ENCODE results near the gene LMAN2L.

The LMAN2L gene

GRCh38 chr2:96715658-96716057 lies 24.2 kb downstream of the LMAN2L start:
- Histone ChIP-seq H3K79me2 (ENCODE audit: control insufficient read depth, insufficient read depth, low read length) (no peaks in the 10 kb centered on the region), H3K18ac (ENCODE audit: low read length) (no peak overlapping the region), H3K4ac (ENCODE audit: low read depth, low read length) (no peak overlapping the region), H3K4me2 (ENCODE audit: low read length) (no peak overlapping the region), H3K56ac (ENCODE audit: low read length) (no peak overlapping the region), H3K79me1 (ENCODE audit: low read length) (no peaks in the 10 kb centered on the region), H2AK5ac (ENCODE audit: low read length) (no peak overlapping the region), H2BK5ac (ENCODE audit: low read length) (no peak overlapping the region), H2BK15ac (replicated peaks; ENCODE audit: low read depth) (no peak overlapping the region), H3K4me1 (ENCODE audit: control insufficient read depth, low read depth, low read length) (no peaks in the 10 kb centered on the region), H4K8ac (ENCODE audit: low read depth, low read length) (no peak overlapping the region), H4K5ac (ENCODE audit: low read length) (no peak overlapping the region), H2BK120ac (ENCODE audit: low read depth, low read length) (no peak overlapping the region), H3K27me3 (ENCODE audit: insufficient read depth, low read length, poor library complexity) (no peaks in the 10 kb centered on the region), H3K36me3 (ENCODE audit: control insufficient read depth, insufficient read depth, low read length) (peaks cover 8% of the 10 kb centered on the region), H3K27ac (ENCODE audit: low read depth, low read length) (no peak overlapping the region), H3K9ac (ENCODE audit: low read length) (no peak overlapping the region), H3K23ac (ENCODE audit: low read length) (no peak overlapping the region), H3K4me3 (ENCODE audit: low read length) (no peak overlapping the region)
- no CpG with 5 or more reads among the region's 5 CpGs for WGBS (ENCODE audit: extremely low coverage, insufficient coverage, low lambda C conversion rate)
- peak; percentile 51 for DNase-seq

GRCh38 chr2:96710985-96711384 lies 28.9 kb downstream of the LMAN2L start:
- Histone ChIP-seq H2BK120ac (ENCODE audit: low read depth, low read length) (no peak overlapping the region), H3K79me1 (ENCODE audit: low read length) (no peaks in the 10 kb centered on the region), H2AK5ac (ENCODE audit: low read length) (no peak overlapping the region), H3K9ac (ENCODE audit: low read length) (no peak overlapping the region), H2BK5ac (ENCODE audit: low read length) (no peak overlapping the region), H3K4me1 (ENCODE audit: control insufficient read depth, low read depth, low read length) (no peaks in the 10 kb centered on the region), H2BK15ac (replicated peaks; ENCODE audit: low read depth) (no peak overlapping the region), H3K4me3 (ENCODE audit: low read length) (no peak overlapping the region), H4K8ac (ENCODE audit: low read depth, low read length) (no peak overlapping the region), H3K36me3 (ENCODE audit: control insufficient read depth, insufficient read depth, low read length) (peaks cover 17% of the 10 kb centered on the region), H3K27ac (ENCODE audit: low read depth, low read length) (no peak overlapping the region), H3K56ac (ENCODE audit: low read length) (no peak overlapping the region), H3K4ac (ENCODE audit: low read depth, low read length) (no peak overlapping the region), H3K18ac (ENCODE audit: low read length) (no peak overlapping the region), H4K5ac (ENCODE audit: low read length) (no peak overlapping the region), H3K79me2 (ENCODE audit: control insufficient read depth, insufficient read depth, low read length) (no peaks in the 10 kb centered on the region), H3K27me3 (ENCODE audit: insufficient read depth, low read length, poor library complexity) (no peaks in the 10 kb centered on the region), H3K23ac (ENCODE audit: low read length) (no peak overlapping the region), H3K4me2 (ENCODE audit: low read length) (no peak overlapping the region)
- WGBS (ENCODE audit: extremely low coverage, insufficient coverage, low lambda C conversion rate): no CpG with 5 or more reads among the region's 3 CpGs
- no peak for DNase-seq

- Histone ChIP-seq H2AK5ac (ENCODE audit: low read length) (no peak overlapping the region), H3K18ac (ENCODE audit: low read length) (no peak overlapping the region), H4K8ac (ENCODE audit: low read depth, low read length) (no peak overlapping the region), H2BK5ac (ENCODE audit: low read length) (no peak overlapping the region), H2BK120ac (ENCODE audit: low read depth, low read length) (no peak overlapping the region), H3K27ac (ENCODE audit: low read depth, low read length) (no peak overlapping the region), H3K79me1 (ENCODE audit: low read length) (no peaks in the 10 kb centered on the region), H3K23ac (ENCODE audit: low read length) (no peak overlapping the region), H4K5ac (ENCODE audit: low read length) (no peak overlapping the region), H3K79me2 (ENCODE audit: control insufficient read depth, insufficient read depth, low read length) (no peaks in the 10 kb centered on the region), H3K27me3 (ENCODE audit: insufficient read depth, low read length, poor library complexity) (no peaks in the 10 kb centered on the region), H3K36me3 (ENCODE audit: control insufficient read depth, insufficient read depth, low read length) (peaks cover 5% of the 10 kb centered on the region), H3K56ac (ENCODE audit: low read length) (no peak overlapping the region), H3K4me3 (ENCODE audit: low read length) (no peak overlapping the region), H3K4me1 (ENCODE audit: control insufficient read depth, low read depth, low read length) (no peaks in the 10 kb centered on the region), H2BK15ac (replicated peaks; ENCODE audit: low read depth) (no peak overlapping the region), H3K9ac (ENCODE audit: low read length) (no peak overlapping the region), H3K4ac (ENCODE audit: low read depth, low read length) (no peak overlapping the region), H3K4me2 (ENCODE audit: low read length) (no peak overlapping the region)
- no CpG with 5 or more reads among the region's 16 CpGs for WGBS (ENCODE audit: extremely low coverage, insufficient coverage, low lambda C conversion rate)
- DNase-seq: no peak
These were observed 36.7 kb downstream of the LMAN2L start for GRCh38 chr2:96703021-96703751.

- Histone ChIP-seq H3K4me3 (ENCODE audit: low read length) (no peak overlapping the region), H3K18ac (ENCODE audit: low read length) (no peak overlapping the region)
- no peak for DNase-seq
These were observed 37.6 kb downstream of the LMAN2L start for GRCh38 chr2:96702098-96702785.

GRCh38 chr2:96701636-96702035 lies 38.2 kb downstream of the LMAN2L start:
- H3K4ac ChIP-seq (ENCODE audit: low read depth, low read length): no peak overlapping the region
- H3K27me3 ChIP-seq (ENCODE audit: insufficient read depth, low read length, poor library complexity): no peaks in the 10 kb centered on the region
- no peak overlapping the region for H3K23ac ChIP-seq (ENCODE audit: low read length)
- no peak overlapping the region for H3K56ac ChIP-seq (ENCODE audit: low read length)
- peaks cover 2% of the 10 kb centered on the region for H3K36me3 ChIP-seq (ENCODE audit: control insufficient read depth, insufficient read depth, low read length)
- H4K8ac ChIP-seq (ENCODE audit: low read depth, low read length): no peak overlapping the region
- no peak overlapping the region for H3K9ac ChIP-seq (ENCODE audit: low read length)
- no peak overlapping the region for H3K4me2 ChIP-seq (ENCODE audit: low read length)
- no peak for DNase-seq
- no peaks in the 10 kb centered on the region for H3K79me2 ChIP-seq (ENCODE audit: control insufficient read depth, insufficient read depth, low read length)
- no peak overlapping the region for H4K5ac ChIP-seq (ENCODE audit: low read length)
- H3K79me1 ChIP-seq (ENCODE audit: low read length): no peaks in the 10 kb centered on the region
- no peak overlapping the region for H2BK5ac ChIP-seq (ENCODE audit: low read length)
- H3K4me1 ChIP-seq (ENCODE audit: control insufficient read depth, low read depth, low read length): no peaks in the 10 kb centered on the region
- H3K27ac ChIP-seq (ENCODE audit: low read depth, low read length): no peak overlapping the region
- H2BK120ac ChIP-seq (ENCODE audit: low read depth, low read length): no peak overlapping the region
- no peak overlapping the region for H3K18ac ChIP-seq (ENCODE audit: low read length)
- no peak overlapping the region for H2AK5ac ChIP-seq (ENCODE audit: low read length)
- WGBS (ENCODE audit: extremely low coverage, insufficient coverage, low lambda C conversion rate): no CpG with 5 or more reads among the region's 6 CpGs
- H3K4me3 ChIP-seq (ENCODE audit: low read length): no peak overlapping the region
- H2BK15ac ChIP-seq (replicated peaks; ENCODE audit: low read depth): no peak overlapping the region

More at GRCh38 chr2:96702098-96702785, 37.6 kb downstream of the LMAN2L start:
- Histone ChIP-seq H3K27ac (ENCODE audit: low read depth, low read length) (no peak overlapping the region), H2BK120ac (ENCODE audit: low read depth, low read length) (no peak overlapping the region), H3K4me1 (ENCODE audit: control insufficient read depth, low read depth, low read length) (no peaks in the 10 kb centered on the region), H3K23ac (ENCODE audit: low read length) (no peak overlapping the region), H4K8ac (ENCODE audit: low read depth, low read length) (no peak overlapping the region), H3K36me3 (ENCODE audit: control insufficient read depth, insufficient read depth, low read length) (peaks cover 3% of the 10 kb centered on the region), H3K9ac (ENCODE audit: low read length) (no peak overlapping the region), H3K79me1 (ENCODE audit: low read length) (no peaks in the 10 kb centered on the region), H3K4ac (ENCODE audit: low read depth, low read length) (no peak overlapping the region), H2BK5ac (ENCODE audit: low read length) (no peak overlapping the region), H3K27me3 (ENCODE audit: insufficient read depth, low read length, poor library complexity) (no peaks in the 10 kb centered on the region), H2AK5ac (ENCODE audit: low read length) (no peak overlapping the region), H3K56ac (ENCODE audit: low read length) (no peak overlapping the region), H3K79me2 (ENCODE audit: control insufficient read depth, insufficient read depth, low read length) (no peaks in the 10 kb centered on the region), H3K4me2 (ENCODE audit: low read length) (no peak overlapping the region), H4K5ac (ENCODE audit: low read length) (no peak overlapping the region), H2BK15ac (replicated peaks; ENCODE audit: low read depth) (no peak overlapping the region)
- WGBS (ENCODE audit: extremely low coverage, insufficient coverage, low lambda C conversion rate): no CpG with 5 or more reads among the region's 17 CpGs

Data from mesendoderm (in vitro differentiated cells).